ENCODE data around the gene MTUS2.

GRCh38 chr13:29359181-29359580 lies 539.0 kb downstream of the MTUS2 start:
- TF ChIP-seq CTCF (IDR thresholded peaks at IDR 0.05) (no peak), POLR2A (IDR thresholded peaks at IDR 0.05) (no peak), POLR2AphosphoS5 (IDR thresholded peaks at IDR 0.05) (no peak), EP300 (IDR thresholded peaks at IDR 0.05; ENCODE audit: low read depth) (no peak)
